Mesodermal cell (in vitro differentiated cells): ENCODE data around the gene WDHD1.
A peak's percentile ranks its signal among the peaks of the same experiment; 100 is the strongest.

Experiments used
- H3K27ac ChIP-seq: 2 replicates; pipeline ENCODE4 v1.7.0; 2013; ENCODE audit warnings: mild to moderate bottlenecking, low read depth, low read length, moderate library complexity; ENCODE audit not compliant: severe bottlenecking
- H3K36me3 ChIP-seq: 2 replicates; pipeline ENCODE4 v1.7.1; 2013; ENCODE audit warnings: mild to moderate bottlenecking, low read length, moderate library complexity; ENCODE audit not compliant: control insufficient read depth, insufficient read depth
- H3K4me1 ChIP-seq: one replicate; pipeline ENCODE4 v1.7.1; 2013; ENCODE audit warnings: mild to moderate bottlenecking, low read length; ENCODE audit not compliant: insufficient read depth, control insufficient read depth, poor library complexity, severe bottlenecking
- H3K4me3 ChIP-seq: 2 replicates; pipeline ENCODE4 v1.7.0; 2013; ENCODE audit warnings: low read length, control low read depth, mild to moderate bottlenecking; ENCODE audit not compliant: insufficient read depth, poor library complexity, severe bottlenecking; ENCODE audit errors: extremely low read depth
- H3K9me3 ChIP-seq: 2 replicates; pipeline ENCODE4 v1.7.1; 2013; ENCODE audit warnings: mild to moderate bottlenecking, low read length, moderate library complexity; ENCODE audit not compliant: control insufficient read depth
- WGBS, 2 experiments: methylation state at CpG; one replicate each; pipeline ENCODE4 v1.1.5; 2013; ENCODE audit warnings: missing lambda C conversion rate in 2 of 2; ENCODE audit not compliant: insufficient coverage in 2 of 2; 5-methylcytosine and 5-hydroxymethylcytosine counted together

WDHD1 gene

GRCh38 chr14:55059333-55059732 is 32.4 kb upstream of the WDHD1 start:
- Histone ChIP-seq H3K27ac (no peak overlapping the region), H3K4me3 (no peak overlapping the region), H3K36me3 (peaks cover 92% of the 10 kb centered on the region), H3K4me1 (no peaks in the 10 kb centered on the region), H3K9me3 (peaks cover 4% of the 10 kb centered on the region)
- 94 to 100% methylated on average over 5 of the region's 5 CpGs for WGBS, 2 experiments

- H3K4me1 ChIP-seq, result peaks cover 4% of the 10 kb centered on the region
- no peak overlapping the region for H3K27ac ChIP-seq
- peaks cover 4% of the 10 kb centered on the region for H3K9me3 ChIP-seq
- H3K4me3 ChIP-seq, result no peak overlapping the region
- peaks cover 93% of the 10 kb centered on the region for H3K36me3 ChIP-seq
- 100% methylated on average over 1 to 3 of the region's 5 CpGs for WGBS, 2 experiments
These were observed 31.0 kb upstream of the WDHD1 start for GRCh38 chr14:55057919-55058318.

DNA sequence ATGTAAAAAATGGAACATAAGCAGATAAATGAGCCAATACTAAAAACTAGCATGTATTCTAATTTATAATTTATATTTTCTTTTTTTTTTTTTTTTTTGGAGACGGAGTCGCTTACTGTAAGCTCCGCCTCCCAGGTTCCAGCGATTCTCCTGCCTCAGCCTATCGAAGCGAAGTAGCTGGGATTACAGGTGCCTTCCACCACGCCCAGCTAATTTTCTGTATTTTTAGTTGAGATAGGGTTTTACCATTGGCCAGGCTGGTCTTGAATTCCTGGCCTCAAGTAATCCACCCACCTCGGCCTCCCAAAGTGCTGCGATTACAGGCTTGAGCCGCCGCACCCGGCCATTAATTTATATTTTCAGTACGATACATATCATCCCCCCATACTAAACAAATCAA is 27.2 kb upstream of the WDHD1 start:
- Histone ChIP-seq H3K4me1 (peaks cover 11% of the 10 kb centered on the region), H3K9me3 (no peaks in the 10 kb centered on the region), H3K27ac (no peak overlapping the region), H3K4me3 (no peak overlapping the region), H3K36me3 (peaks cover 59% of the 10 kb centered on the region)
- 94% methylated on average over 9 of the region's 13 CpGs; no CpG with 5 or more reads in 1 of the 2 experiments for WGBS, 2 experiments

DNA sequence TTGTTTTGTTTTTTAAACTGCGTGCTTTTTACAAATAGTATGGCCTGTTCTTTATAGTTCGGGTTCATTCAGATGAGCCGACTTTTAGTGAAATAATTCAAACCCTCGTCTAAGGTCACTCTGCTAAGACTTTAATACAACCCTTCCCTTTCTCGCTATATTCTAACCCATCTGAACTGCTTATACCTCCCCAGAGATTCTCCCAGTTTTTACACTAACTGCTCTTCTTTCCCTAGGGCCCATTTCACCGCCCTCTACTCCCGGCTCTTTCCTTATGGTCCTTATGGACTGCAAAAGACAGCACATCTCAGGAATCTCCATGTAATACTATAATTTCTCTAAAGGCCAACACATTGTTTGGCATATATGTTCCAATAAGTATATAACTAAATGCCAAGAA is 26.6 kb upstream of the WDHD1 start:
- Histone ChIP-seq H3K36me3 (peaks cover 53% of the 10 kb centered on the region), H3K4me1 (peaks cover 11% of the 10 kb centered on the region), H3K4me3 (peak overlapping the region; percentile 77), H3K27ac (no peak overlapping the region), H3K9me3 (no peaks in the 10 kb centered on the region)
- 91 to 100% methylated on average over 4 to 6 of the region's 7 CpGs for WGBS, 2 experiments

- Histone ChIP-seq H3K4me3 (peak overlapping the region; percentile 77), H3K4me1 (peaks cover 11% of the 10 kb centered on the region), H3K36me3 (peaks cover 49% of the 10 kb centered on the region), H3K27ac (peak overlapping the region; percentile 100), H3K9me3 (no peaks in the 10 kb centered on the region)
- 93 to 100% methylated on average over 2 to 4 of the region's 6 CpGs for WGBS, 2 experiments
These were observed 26.1 kb upstream of the WDHD1 start for GRCh38 chr14:55053018-55053417.

- peaks cover 42% of the 10 kb centered on the region for H3K36me3 ChIP-seq
- no peaks in the 10 kb centered on the region for H3K9me3 ChIP-seq
- WGBS, 2 experiments, result 1 to 2% methylated on average over 7 to 9 of the region's 14 CpGs
- peaks cover 11% of the 10 kb centered on the region for H3K4me1 ChIP-seq
- H3K27ac ChIP-seq, result peak overlapping the region; percentile 100
- H3K4me3 ChIP-seq, result peak overlapping the region; percentile 77
These were observed 25.5 kb upstream of the WDHD1 start for GRCh38 chr14:55052269-55052930.

DNA sequence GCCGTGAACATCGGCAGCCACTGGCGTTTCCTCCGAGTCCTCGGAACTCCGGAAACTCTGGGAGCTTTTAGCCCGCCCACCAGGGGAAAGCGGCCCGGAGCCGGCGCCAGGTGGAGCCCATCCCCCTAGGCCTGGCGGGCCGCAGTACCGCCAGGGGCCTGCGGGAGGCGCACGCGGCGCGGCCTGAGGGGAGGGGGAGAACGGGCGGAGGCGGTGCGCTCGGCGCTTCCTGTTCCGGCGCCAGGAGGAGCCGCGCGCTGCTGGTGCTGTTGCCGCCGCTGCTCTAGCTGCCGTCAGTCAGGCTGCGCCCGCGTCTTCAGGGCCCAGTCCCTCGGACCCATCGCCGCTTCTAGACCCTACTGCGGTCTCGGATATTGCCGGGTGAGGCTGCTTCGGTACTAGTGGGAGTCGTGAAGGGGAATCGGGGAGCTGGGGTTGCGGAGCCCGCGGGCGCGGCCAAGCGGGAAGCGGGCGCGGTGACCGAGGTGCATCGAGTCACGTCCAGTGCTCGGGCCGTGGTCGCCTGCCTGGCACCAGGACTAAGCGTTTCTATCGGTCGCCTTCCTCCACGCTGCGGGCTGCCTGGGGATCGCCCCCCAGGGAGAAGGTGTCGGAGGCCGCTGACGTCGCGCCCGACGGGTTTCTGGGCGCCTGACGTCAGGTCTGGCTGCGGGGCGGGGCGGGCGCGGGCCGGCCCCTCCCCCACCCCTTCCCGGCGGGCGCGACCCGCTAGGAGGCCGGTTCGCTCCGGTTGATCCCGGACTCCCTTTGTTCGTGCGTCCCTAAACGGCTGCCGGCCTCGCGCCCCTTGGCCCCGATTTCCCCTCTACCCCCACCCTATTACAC is 24.7 kb upstream of the WDHD1 start, which contains the start of gene MAPK1IP1L:
Gene MAPK1IP1L (plus strand): TSS at position 225 of the 846 bp plus-strand sequence. CDS start 10,037 bp downstream, outside the sequence.
- Histone ChIP-seq H3K4me3 (peak within 1 kb of the TSS; percentile 77), H3K27ac (peak within 1 kb of the TSS; percentile 100), H3K4me1 (peaks cover 11% of the 10 kb centered on the region), H3K9me3 (no peaks in the 10 kb centered on the region), H3K36me3 (peaks cover 36% of the 10 kb centered on the region)
- WGBS, 2 experiments, result 0 to 1% methylated on average over 37 to 73 of the region's 98 CpGs

- Histone ChIP-seq H3K4me1 (peaks cover 11% of the 10 kb centered on the region), H3K4me3 (peak overlapping the region; percentile 77), H3K27ac (peak overlapping the region; percentile 100), H3K9me3 (no peaks in the 10 kb centered on the region), H3K36me3 (peaks cover 31% of the 10 kb centered on the region)
- WGBS, 2 experiments, result 2 to 6% methylated on average over 9 to 10 of the region's 10 CpGs
These were observed 24.2 kb upstream of the WDHD1 start for GRCh38 chr14:55051165-55051422.

- no CpG with 5 or more reads among the region's 2 CpGs for WGBS, 2 experiments
- Histone ChIP-seq H3K4me1 (peaks cover 11% of the 10 kb centered on the region), H3K9me3 (no peaks in the 10 kb centered on the region), H3K27ac (no peak overlapping the region), H3K36me3 (peaks cover 17% of the 10 kb centered on the region), H3K4me3 (no peak overlapping the region)
These were observed 22.1 kb upstream of the WDHD1 start for GRCh38 chr14:55048900-55049436.

DNA sequence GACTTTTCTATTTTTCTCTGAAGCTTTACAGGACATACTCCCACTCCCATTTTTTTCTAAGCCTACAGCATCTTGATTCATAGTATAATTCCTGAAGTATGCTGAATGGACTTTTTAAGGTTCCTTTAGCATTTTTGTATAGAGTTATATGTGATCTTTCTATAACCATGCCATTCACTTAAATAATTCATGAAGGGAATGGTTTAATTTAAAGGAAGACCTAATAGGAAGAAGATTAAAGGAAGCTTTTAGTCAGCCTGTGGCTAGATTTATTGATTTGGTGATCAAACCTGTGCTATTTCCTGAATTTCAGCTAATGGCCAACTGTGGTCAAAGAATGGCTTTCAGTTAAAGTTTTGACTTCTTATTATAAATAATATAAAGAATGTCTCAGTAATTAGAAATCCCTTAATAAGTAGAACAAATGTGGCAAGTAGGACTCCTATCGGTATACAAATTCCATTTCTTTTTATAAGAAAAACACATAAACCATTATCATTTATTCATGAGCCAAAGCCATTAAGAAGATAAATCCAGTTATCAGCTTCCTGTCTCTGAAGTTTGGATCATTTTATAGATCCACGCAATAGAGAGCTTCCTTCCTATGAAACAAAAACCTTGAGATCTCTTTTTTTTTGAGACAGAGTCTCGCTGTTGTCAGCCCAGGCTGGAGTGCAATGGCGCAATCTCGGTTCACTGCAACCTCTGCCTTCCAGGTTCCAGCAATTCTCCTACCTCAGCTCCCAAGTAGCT is 20.6 kb upstream of the WDHD1 start:
- H3K36me3 ChIP-seq, result peaks cover 20% of the 10 kb centered on the region
- peaks cover 7% of the 10 kb centered on the region for H3K4me1 ChIP-seq
- no peaks in the 10 kb centered on the region for H3K9me3 ChIP-seq
- WGBS, 2 experiments, result 97 to 100% methylated on average over 5 of the region's 5 CpGs
- no peak overlapping the region for H3K27ac ChIP-seq
- no peak overlapping the region for H3K4me3 ChIP-seq
